ENCODE data around the gene GPRC5A.

GRCh38 chr12:12946686-12947355 lies 55.5 kb downstream of the GPRC5A start:
- TF ChIP-seq CTCF (IDR thresholded peaks at IDR 0.05) = no peak
- no peak for TF ChIP-seq POLR2A (IDR thresholded peaks at IDR 0.05)
